ENCODE results near the gene GAS6. TPM values are rescaled to one million over a fixed set of nuclear protein-coding genes. Genes with fewer than 3 reads are reported as not detected.

The GAS6 gene
- total RNA-seq, 4 donors from 2014 or later, result 43.0 to 112 (median 68.5) TPM

DNA sequence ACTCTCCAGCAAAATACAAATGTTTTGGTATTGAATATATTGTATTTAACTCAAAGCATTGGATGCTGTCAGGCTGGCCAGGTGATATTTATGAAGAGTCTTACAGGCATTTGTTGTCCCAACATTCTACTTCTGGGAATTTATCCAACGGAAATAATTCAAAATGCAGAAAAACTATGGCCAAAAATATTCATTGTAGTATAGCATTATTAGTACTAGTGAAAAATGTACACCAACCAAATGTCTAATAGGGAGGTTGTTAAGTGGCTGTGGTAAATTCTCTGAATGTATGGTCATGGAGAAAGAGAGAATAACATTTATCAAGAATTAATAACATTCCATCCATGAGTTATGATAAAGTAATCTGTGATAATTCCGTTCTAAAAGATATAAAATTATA, 38.6 kb upstream of the GAS6 start:
- no peak overlapping the region for H3K4me3 ChIP-seq
- peak overlapping the region in 3 of 4 donors; percentile 52 to 84 (median 78) for H3K27ac ChIP-seq
- H3K27me3 ChIP-seq, result peaks cover 0 to 9% (median 0%) of the 10 kb centered on the region in 4 donors
- no peaks in the 10 kb centered on the region for H3K9me3 ChIP-seq
- WGBS, 2 donors, result 69 to 80% methylated on average over 2 of the region's 2 CpGs
- no peaks in the 10 kb centered on the region for H3K4me1 ChIP-seq
- TF ChIP-seq POLR2A (IDR thresholded peaks at IDR 0.05), result no peak
- TF ChIP-seq, protein P1, sequence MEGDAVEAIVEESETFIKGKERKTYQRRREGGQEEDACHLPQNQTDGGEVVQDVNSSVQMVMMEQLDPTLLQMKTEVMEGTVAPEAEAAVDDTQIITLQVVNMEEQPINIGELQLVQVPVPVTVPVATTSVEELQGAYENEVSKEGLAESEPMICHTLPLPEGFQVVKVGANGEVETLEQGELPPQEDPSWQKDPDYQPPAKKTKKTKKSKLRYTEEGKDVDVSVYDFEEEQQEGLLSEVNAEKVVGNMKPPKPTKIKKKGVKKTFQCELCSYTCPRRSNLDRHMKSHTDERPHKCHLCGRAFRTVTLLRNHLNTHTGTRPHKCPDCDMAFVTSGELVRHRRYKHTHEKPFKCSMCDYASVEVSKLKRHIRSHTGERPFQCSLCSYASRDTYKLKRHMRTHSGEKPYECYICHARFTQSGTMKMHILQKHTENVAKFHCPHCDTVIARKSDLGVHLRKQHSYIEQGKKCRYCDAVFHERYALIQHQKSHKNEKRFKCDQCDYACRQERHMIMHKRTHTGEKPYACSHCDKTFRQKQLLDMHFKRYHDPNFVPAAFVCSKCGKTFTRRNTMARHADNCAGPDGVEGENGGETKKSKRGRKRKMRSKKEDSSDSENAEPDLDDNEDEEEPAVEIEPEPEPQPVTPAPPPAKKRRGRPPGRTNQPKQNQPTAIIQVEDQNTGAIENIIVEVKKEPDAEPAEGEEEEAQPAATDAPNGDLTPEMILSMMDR (IDR thresholded peaks at IDR 0.05), result no peak
- H3K36me3 ChIP-seq, result no peaks in the 10 kb centered on the region
- intact Hi-C loops (cut with DNase I), result no loop called here
- DNase-seq, result no peak

DNA sequence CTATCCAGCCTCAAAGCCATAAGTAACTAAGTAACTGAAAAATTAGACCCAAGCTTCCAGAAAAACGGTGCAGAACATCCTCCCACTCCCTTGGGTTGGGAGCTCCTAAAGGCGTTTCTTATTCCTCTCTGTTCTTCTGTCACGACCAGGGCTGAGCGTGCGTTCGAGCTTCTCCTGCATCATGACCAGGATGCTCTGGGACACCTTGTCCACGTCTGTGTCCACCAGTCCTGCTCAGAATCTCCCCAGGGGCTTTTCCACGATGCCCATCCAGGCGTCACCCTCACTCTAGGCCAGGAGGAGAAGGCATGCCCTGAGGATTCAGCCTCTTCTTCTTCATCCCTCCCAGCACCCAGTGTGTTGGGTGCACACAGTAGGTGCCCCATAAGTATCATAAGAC, 37.8 kb upstream of the GAS6 start:
- TF ChIP-seq POLR2A (IDR thresholded peaks at IDR 0.05), result no peak
- TF ChIP-seq, protein P1 (IDR thresholded peaks at IDR 0.05), result no peak
- H3K36me3 ChIP-seq, result no peaks in the 10 kb centered on the region
- peak overlapping the region in 3 of 4 donors; percentile 45 to 56 (median 49) for H3K27ac ChIP-seq
- 79 to 81% methylated on average over 7 to 9 of the region's 9 CpGs for WGBS, 2 donors
- H3K4me1 ChIP-seq, result no peaks in the 10 kb centered on the region
- no peak for DNase-seq
- no peak overlapping the region for H3K4me3 ChIP-seq
- H3K27me3 ChIP-seq, result peaks cover 0 to 15% (median 0%) of the 10 kb centered on the region in 4 donors
- no peaks in the 10 kb centered on the region for H3K9me3 ChIP-seq
- intact Hi-C loops (cut with DNase I), result no loop called here

DNA sequence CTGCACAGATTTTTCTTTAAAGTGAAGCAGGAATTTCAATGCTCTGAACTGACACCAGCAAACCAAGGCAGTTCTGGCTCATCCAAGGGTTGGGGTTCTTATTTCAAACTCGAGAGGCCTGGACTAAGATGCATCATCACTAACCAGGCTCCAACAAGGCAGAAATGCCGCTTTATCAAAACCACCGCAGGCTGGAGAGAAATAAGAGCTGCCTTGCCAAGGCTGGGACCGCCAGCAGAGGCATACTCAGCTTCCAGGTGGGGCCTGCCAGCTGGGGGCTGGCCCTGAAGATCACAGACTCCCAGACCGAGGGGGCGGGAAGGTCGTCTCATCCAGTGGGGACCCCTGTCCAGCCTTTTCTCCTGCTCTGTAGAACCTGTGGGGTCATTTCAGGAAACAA, 37.4 kb upstream of the GAS6 start:
- Histone ChIP-seq H3K9me3 (no peaks in the 10 kb centered on the region), H3K4me1 (no peaks in the 10 kb centered on the region), H3K4me3 (no peak overlapping the region), H3K27ac (peak overlapping the region in 3 of 4 donors; percentile 45 to 56 (median 49)), H3K27me3 (peaks cover 0 to 15% (median 0%) of the 10 kb centered on the region in 4 donors), H3K36me3 (no peaks in the 10 kb centered on the region)
- intact Hi-C loops (cut with DNase I), result no loop called here
- DNase-seq, result no peak
- TF ChIP-seq, protein P1 (IDR thresholded peaks at IDR 0.05), result no peak
- no peak for TF ChIP-seq POLR2A (IDR thresholded peaks at IDR 0.05)
- WGBS, 2 donors, result 81 to 85% methylated on average over 2 to 3 of the region's 7 CpGs

DNA sequence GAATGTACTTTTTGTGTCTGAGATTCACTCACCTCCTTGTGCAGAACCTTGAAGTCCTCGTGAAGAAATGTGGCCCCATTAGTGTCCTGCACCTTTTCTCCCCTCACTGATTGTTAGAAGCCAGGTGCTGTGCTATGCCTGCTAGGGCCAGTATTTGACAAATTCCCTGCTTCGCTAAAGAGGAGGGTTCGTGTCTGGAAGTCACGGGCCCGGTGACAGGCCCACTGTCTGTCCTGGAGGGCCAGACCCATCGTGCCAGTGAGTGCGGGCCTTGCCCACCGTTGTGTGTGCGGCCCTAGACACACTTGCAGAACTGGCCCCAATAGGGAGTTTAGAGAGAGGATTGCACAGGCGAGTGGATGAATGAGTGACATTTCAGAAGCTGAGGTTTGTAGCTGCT, 36.8 kb upstream of the GAS6 start:
- DNase-seq, result no peak
- Histone ChIP-seq H3K36me3 (no peaks in the 10 kb centered on the region), H3K27me3 (peaks cover 0 to 18% (median 0%) of the 10 kb centered on the region in 4 donors), H3K4me3 (no peak overlapping the region), H3K9me3 (no peaks in the 10 kb centered on the region), H3K4me1 (no peaks in the 10 kb centered on the region), H3K27ac (peak overlapping the region in 3 of 4 donors; percentile 45 to 56 (median 49))
- WGBS, 2 donors, result 71% methylated on average over 6 of the region's 10 CpGs; no CpG with 5 or more reads in 1 of the 2 donors
- intact Hi-C loops (cut with DNase I), result no loop called here
- TF ChIP-seq, protein P1 (IDR thresholded peaks at IDR 0.05), result no peak
- no peak for TF ChIP-seq POLR2A (IDR thresholded peaks at IDR 0.05)

DNA sequence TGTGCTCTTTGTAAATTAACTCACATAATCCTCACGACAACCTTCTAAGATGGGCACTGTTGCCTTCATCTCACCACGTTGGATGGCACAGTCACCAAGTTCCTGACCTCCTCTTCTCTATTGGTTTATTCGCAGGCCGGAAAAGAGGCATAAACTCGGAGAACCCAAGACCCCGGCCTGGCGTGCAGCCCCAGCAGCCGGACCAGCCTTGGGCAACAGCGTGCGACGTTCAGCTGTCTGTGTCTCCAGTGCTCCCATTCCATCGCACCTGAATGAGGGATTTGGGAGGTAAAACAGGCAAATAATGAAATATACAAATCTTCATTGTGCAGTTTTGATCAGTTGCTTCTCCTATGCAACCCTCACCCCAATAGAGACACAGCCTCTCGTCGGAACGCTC, 34.5 kb upstream of the GAS6 start:
- Histone ChIP-seq H3K9me3 (no peaks in the 10 kb centered on the region), H3K4me3 (no peak overlapping the region), H3K4me1 (no peaks in the 10 kb centered on the region), H3K36me3 (no peaks in the 10 kb centered on the region), H3K27me3 (peaks cover 0 to 21% (median 0%) of the 10 kb centered on the region in 4 donors), H3K27ac (no peak overlapping the region)
- DNase-seq, result no peak
- intact Hi-C loops (cut with DNase I), result no loop called here
- no peak for TF ChIP-seq POLR2A (IDR thresholded peaks at IDR 0.05)
- TF ChIP-seq, protein P1 (IDR thresholded peaks at IDR 0.05), result no peak
- WGBS, 2 donors, result 89 to 94% methylated on average over 15 of the region's 15 CpGs
